PC-3 (cell line): ENCODE results near the gene HCFC1. TPM values are rescaled to one million over a fixed set of nuclear protein-coding genes. Genes with fewer than 3 reads are reported as not detected.
A peak's percentile ranks its signal among the peaks of the same experiment; 100 is the strongest.

Experiments used
- ATAC-seq: fragments of 200-7000 bp; cut with Tn5 transposase; 2 replicates; pipeline ENCODE4 v1.9.1; 2020; ENCODE audit warnings: mild to moderate bottlenecking, moderate library complexity
- BruUV-seq: library from RNA; stranded (reverse); fragments of 400-500 nt; replicated peaks from 2 replicates; lab custom pipeline; 2021; lab: Mats Ljungman, UMichigan
- CTCF ChIA-PET: fragments of 300-600 bp; sonication (Branson Sonifier 250); formaldehyde crosslinking; loops from one replicate; lab custom pipeline; 2022; ENCODE audit warnings: antibody characterized with exemption; lab: Charles Lee
- POLR2A ChIA-PET: fragments of 300-600 bp; sonication (Branson Sonifier 250); formaldehyde crosslinking; loops from one replicate; lab custom pipeline; 2022; ENCODE audit warnings: antibody characterized with exemption; ENCODE audit not compliant: unreplicated experiment; lab: Charles Lee
- DNase-seq: peaks from one replicate; pipeline ENCODE4 v3.0.0-alpha.2; 2015
- H2AFZ ChIP-seq: fragments of 300-600 bp; sonication (generic); 2 replicates; pipeline ENCODE4 v1.6.0; 2016; ENCODE audit warnings: antibody characterized with exemption, low read length
- H3F3A ChIP-seq: fragments of 300-600 bp; sonication (generic); one replicate; pipeline ENCODE4 v1.6.0; 2017; ENCODE audit warnings: antibody characterized with exemption, low read length, control low read depth, mild to moderate bottlenecking; ENCODE audit not compliant: unreplicated experiment
- H3K27ac ChIP-seq: fragments of 300-600 bp; sonication (generic); 2 replicates; pipeline ENCODE4 v1.5.1; 2016; ENCODE audit warnings: mild to moderate bottlenecking, low read length
- H3K27me3 ChIP-seq: fragments of 300-600 bp; sonication (generic); 2 replicates; pipeline ENCODE4 v1.6.1; 2016; ENCODE audit warnings: low read length, mixed read lengths
- H3K36me3 ChIP-seq: fragments of 300-600 bp; sonication (generic); 2 replicates; pipeline ENCODE4 v1.6.1; 2016; ENCODE audit warnings: low read depth, mixed run types, low read length, mixed read lengths
- H3K4me1 ChIP-seq: fragments of 300-600 bp; sonication (generic); 2 replicates; pipeline ENCODE4 v1.5.1; 2016; ENCODE audit warnings: low read length; ENCODE audit not compliant: insufficient read depth
- H3K4me2 ChIP-seq: fragments of 300-600 bp; sonication (generic); 2 replicates; pipeline ENCODE4 v1.6.0; 2016; ENCODE audit warnings: low read length
- H3K4me3 ChIP-seq: fragments of 300-600 bp; sonication (generic); 2 replicates; pipeline ENCODE4 v1.5.1; 2016; ENCODE audit warnings: mild to moderate bottlenecking, low read length, mixed read lengths
- H3K79me2 ChIP-seq: fragments of 300-600 bp; sonication (generic); 2 replicates; pipeline ENCODE4 v1.6.1; 2017; ENCODE audit warnings: low read length, mixed read lengths
- H3K9ac ChIP-seq: fragments of 300-600 bp; sonication (generic); 2 replicates; pipeline ENCODE4 v1.6.0; 2016; ENCODE audit warnings: mild to moderate bottlenecking, low read length
- H3K9me2 ChIP-seq: fragments of 300-600 bp; sonication (generic); replicated peaks from 2 replicates; pipeline ENCODE4 v1.6.1; 2016; ENCODE audit warnings: mixed run types, low read length, mixed read lengths
- H3K9me3 ChIP-seq: fragments of 300-600 bp; sonication (generic); 2 replicates; pipeline ENCODE4 v1.6.1; 2016; ENCODE audit warnings: low read length, mixed read lengths
- H4K20me1 ChIP-seq: fragments of 300-600 bp; sonication (generic); 2 replicates; pipeline ENCODE4 v1.6.1; 2016; ENCODE audit warnings: low read length, mixed read lengths
- EZH2 ChIP-seq: fragments of 300-600 bp; sonication (generic); IDR thresholded peaks from one replicate; pipeline ENCODE4 v1.6.1; 2017; ENCODE audit warnings: antibody characterized with exemption, mild to moderate bottlenecking, low read length; ENCODE audit not compliant: unreplicated experiment
- EZH2phosphoT487 ChIP-seq: fragments of 300-600 bp; sonication (generic); IDR thresholded peaks from 2 replicates; pipeline ENCODE4 v1.6.1; 2018; ENCODE audit warnings: mild to moderate bottlenecking, antibody characterized with exemption, low read length, borderline replicate concordance
- intact Hi-C: fragments of 100-400 bp; cut with micrococcal nuclease; formaldehyde crosslinking; loops from 2 replicates; pipeline ENCODE4 v1.9.0; 2023
- total RNA-seq: library from RNA; depleted of rRNA; stranded (reverse); fragments of >200 nt; gene quantifications from 2 replicates; pipeline ENCODE4 v1.2.3, GENCODE V29; 2014
- TF ChIP-seq, protein P1 (sequence below): fragments of 300-600 bp; sonication (generic); conservative IDR thresholded peaks from 2 replicates; pipeline ENCODE4 v1.5.1; 2017; ENCODE audit warnings: antibody characterized with exemption, low read depth, mild to moderate bottlenecking, low read length

HCFC1 gene
- total RNA-seq, 1 experiment from 2014 or later: 66.9 TPM

GRCh38 chrX:153971124-153971449, 531 bp downstream of the HCFC1 start:
- H3F3A ChIP-seq: peaks cover 6% of the 10 kb centered on the region
- no peaks in the 10 kb centered on the region for H3K9me2 ChIP-seq
- H3K27ac ChIP-seq: peak overlapping the region; percentile 100
- H3K36me3 ChIP-seq: no peaks in the 10 kb centered on the region
- BruUV-seq: no TSS peak
- H4K20me1 ChIP-seq: peaks cover 34% of the 10 kb centered on the region
- no peaks in the 10 kb centered on the region for H3K27me3 ChIP-seq
- peak overlapping the region; percentile 71 for H2AFZ ChIP-seq
- intact Hi-C loops: loop anchor here (2.0 to 10.0 kb wide), 2 partner anchors 42 to 404 kb away; partner anchors contain the start of genes EMD and FLNA
- ChIA-PET CTCF (no interaction called here), POLR2A (no interaction called here)
- H3K9me3 ChIP-seq: no peaks in the 10 kb centered on the region
- peak overlapping the region; percentile 99 for H3K4me3 ChIP-seq
- peaks cover 73% of the 10 kb centered on the region for H3K79me2 ChIP-seq
- H3K9ac ChIP-seq: peak overlapping the region; percentile 100
- peak overlapping the region; percentile 93 for H3K4me2 ChIP-seq
- ATAC-seq (peak; percentile 53), DNase-seq (peak; percentile 88)
- H3K4me1 ChIP-seq: peaks cover 29% of the 10 kb centered on the region
- TF ChIP-seq, protein P1, sequence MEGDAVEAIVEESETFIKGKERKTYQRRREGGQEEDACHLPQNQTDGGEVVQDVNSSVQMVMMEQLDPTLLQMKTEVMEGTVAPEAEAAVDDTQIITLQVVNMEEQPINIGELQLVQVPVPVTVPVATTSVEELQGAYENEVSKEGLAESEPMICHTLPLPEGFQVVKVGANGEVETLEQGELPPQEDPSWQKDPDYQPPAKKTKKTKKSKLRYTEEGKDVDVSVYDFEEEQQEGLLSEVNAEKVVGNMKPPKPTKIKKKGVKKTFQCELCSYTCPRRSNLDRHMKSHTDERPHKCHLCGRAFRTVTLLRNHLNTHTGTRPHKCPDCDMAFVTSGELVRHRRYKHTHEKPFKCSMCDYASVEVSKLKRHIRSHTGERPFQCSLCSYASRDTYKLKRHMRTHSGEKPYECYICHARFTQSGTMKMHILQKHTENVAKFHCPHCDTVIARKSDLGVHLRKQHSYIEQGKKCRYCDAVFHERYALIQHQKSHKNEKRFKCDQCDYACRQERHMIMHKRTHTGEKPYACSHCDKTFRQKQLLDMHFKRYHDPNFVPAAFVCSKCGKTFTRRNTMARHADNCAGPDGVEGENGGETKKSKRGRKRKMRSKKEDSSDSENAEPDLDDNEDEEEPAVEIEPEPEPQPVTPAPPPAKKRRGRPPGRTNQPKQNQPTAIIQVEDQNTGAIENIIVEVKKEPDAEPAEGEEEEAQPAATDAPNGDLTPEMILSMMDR: no peak
- TF ChIP-seq EZH2 (no peak), EZH2phosphoT487 (no peak)

GRCh38 chrX:153970357-153971123, 1.1 kb downstream of the HCFC1 start:
- H3K4me3 ChIP-seq: peak overlapping the region; percentile 99
- BruUV-seq: TSS peak; percentile 37
- peak overlapping the region; percentile 35 for H2AFZ ChIP-seq
- DNase-seq: peak; percentile 39
- no peaks in the 10 kb centered on the region for H3K27me3 ChIP-seq
- ChIA-PET CTCF (no interaction called here), POLR2A (interaction anchor here (0.5 kb wide), 1 partner anchor 148 kb away, joined by 6 read pairs; no protein-coding TSS in a partner anchor)
- no peaks in the 10 kb centered on the region for H3K9me3 ChIP-seq
- TF ChIP-seq, protein P1: no peak
- TF ChIP-seq EZH2: no peak
- TF ChIP-seq EZH2phosphoT487: no peak
- intact Hi-C loops: loop anchor here (2.0 to 10.0 kb wide), 2 partner anchors 42 to 404 kb away; partner anchors contain the start of genes EMD and FLNA
- H3K79me2 ChIP-seq: peaks cover 78% of the 10 kb centered on the region
- H3K9ac ChIP-seq: peak overlapping the region; percentile 100
- H3F3A ChIP-seq: peaks cover 6% of the 10 kb centered on the region
- ATAC-seq: peak; percentile 3
- peak overlapping the region; percentile 93 for H3K4me2 ChIP-seq
- no peaks in the 10 kb centered on the region; the same call in 1 of the 2 replicates for H3K36me3 ChIP-seq
- H3K27ac ChIP-seq: peak overlapping the region; percentile 100
- H4K20me1 ChIP-seq: peaks cover 35% of the 10 kb centered on the region
- no peaks in the 10 kb centered on the region for H3K9me2 ChIP-seq
- H3K4me1 ChIP-seq: peaks cover 29% of the 10 kb centered on the region
